HFFc6 (cell line): ENCODE measurements around the gene FARP1. TPM values are rescaled to one million over a fixed set of nuclear protein-coding genes. Genes with fewer than 3 reads are reported as not detected.

Experiments
- DNase-seq: peaks from one replicate; pipeline ENCODE4 v3.0.0-alpha.2; 2018
- H3K27ac Mint-ChIP-seq: 2 replicates; pipeline ENCODE4 v1.8.0; 2020; ENCODE audit warnings: mild to moderate bottlenecking, mixed read lengths
- H3K27me3 Mint-ChIP-seq: 2 replicates; pipeline ENCODE4 v1.8.0; 2021; ENCODE audit warnings: mild to moderate bottlenecking, moderate library complexity, mixed read lengths; ENCODE audit not compliant: insufficient read depth
- H3K36me3 Mint-ChIP-seq: 2 replicates; pipeline ENCODE4 v1.8.0; 2021; ENCODE audit warnings: low read depth, mixed read lengths
- H3K4me1 Mint-ChIP-seq: 2 replicates; pipeline ENCODE4 v1.8.0; 2020; ENCODE audit warnings: low read depth, mixed read lengths
- H3K4me3 Mint-ChIP-seq: 2 replicates; pipeline ENCODE4 v1.8.0; 2020; ENCODE audit warnings: mild to moderate bottlenecking, moderate library complexity, mixed read lengths
- H3K9me3 Mint-ChIP-seq: 2 replicates; pipeline ENCODE4 v1.8.0; 2020; ENCODE audit warnings: mild to moderate bottlenecking, mixed read lengths
- total RNA-seq, 6 experiments: library from RNA; stranded (reverse); fragmentation: NEBNext Ultra II Directional; extraction: Animal tissue kit (Norgen Biotek cat#: 25700); gene quantifications; 2 replicates in 1 of 6; 3 replicates in 5 of 6; pipeline ENCODE4 v1.2.3, GENCODE V29; 2021
- TF ChIP-seq, protein P1 (sequence below): fragments of 200-600 bp; sonication (generic); IDR thresholded peaks from 2 replicates; pipeline ENCODE4 v1.5.0; 2021; ENCODE audit warnings: antibody characterized with exemption, mild to moderate bottlenecking

FARP1 gene
- total RNA-seq, 6 experiments from 2014 or later, result 140 to 181 (median 150) TPM

DNA sequence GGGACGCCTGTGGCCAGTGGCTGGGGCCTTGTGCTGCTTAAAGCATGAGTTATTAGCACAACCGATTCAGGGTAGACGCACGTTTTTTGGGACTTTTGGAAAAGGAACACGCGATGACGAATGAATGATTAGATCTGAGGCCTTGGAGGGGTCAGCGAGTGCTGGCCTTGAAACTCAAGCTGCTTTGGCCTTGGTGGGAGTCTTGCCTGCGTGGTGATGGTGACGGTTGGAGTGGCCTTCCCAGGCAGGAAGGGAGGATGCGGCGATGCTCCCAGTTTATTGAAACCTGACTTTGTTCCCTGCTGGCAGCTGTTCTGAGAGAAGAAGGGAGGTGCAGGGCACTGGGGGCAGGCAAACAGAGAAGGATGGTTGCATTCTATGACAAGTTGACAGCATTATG is 97.2 kb downstream of the FARP1 start:
- H3K4me3 Mint-ChIP-seq, result no peak overlapping the region
- 0 out of 2 replicates have a peak, but pooled peaks cover 2% of the 10 kb centered on the region for H3K27me3 Mint-ChIP-seq
- H3K27ac Mint-ChIP-seq, result no peak overlapping the region
- peaks cover 14% of the 10 kb centered on the region for H3K36me3 Mint-ChIP-seq
- no peak for DNase-seq
- TF ChIP-seq, protein P1, sequence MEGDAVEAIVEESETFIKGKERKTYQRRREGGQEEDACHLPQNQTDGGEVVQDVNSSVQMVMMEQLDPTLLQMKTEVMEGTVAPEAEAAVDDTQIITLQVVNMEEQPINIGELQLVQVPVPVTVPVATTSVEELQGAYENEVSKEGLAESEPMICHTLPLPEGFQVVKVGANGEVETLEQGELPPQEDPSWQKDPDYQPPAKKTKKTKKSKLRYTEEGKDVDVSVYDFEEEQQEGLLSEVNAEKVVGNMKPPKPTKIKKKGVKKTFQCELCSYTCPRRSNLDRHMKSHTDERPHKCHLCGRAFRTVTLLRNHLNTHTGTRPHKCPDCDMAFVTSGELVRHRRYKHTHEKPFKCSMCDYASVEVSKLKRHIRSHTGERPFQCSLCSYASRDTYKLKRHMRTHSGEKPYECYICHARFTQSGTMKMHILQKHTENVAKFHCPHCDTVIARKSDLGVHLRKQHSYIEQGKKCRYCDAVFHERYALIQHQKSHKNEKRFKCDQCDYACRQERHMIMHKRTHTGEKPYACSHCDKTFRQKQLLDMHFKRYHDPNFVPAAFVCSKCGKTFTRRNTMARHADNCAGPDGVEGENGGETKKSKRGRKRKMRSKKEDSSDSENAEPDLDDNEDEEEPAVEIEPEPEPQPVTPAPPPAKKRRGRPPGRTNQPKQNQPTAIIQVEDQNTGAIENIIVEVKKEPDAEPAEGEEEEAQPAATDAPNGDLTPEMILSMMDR, result no peak
- peaks cover 12% of the 10 kb centered on the region for H3K4me1 Mint-ChIP-seq
- H3K9me3 Mint-ChIP-seq, result no peaks in the 10 kb centered on the region

- H3K27ac Mint-ChIP-seq, result no peak overlapping the region
- peaks cover 14% of the 10 kb centered on the region for H3K36me3 Mint-ChIP-seq
- no peaks in the 10 kb centered on the region for H3K9me3 Mint-ChIP-seq
- TF ChIP-seq, protein P1, result no peak
- H3K27me3 Mint-ChIP-seq, result no peaks in the 10 kb centered on the region
- no peak overlapping the region for H3K4me3 Mint-ChIP-seq
- DNase-seq, result no peak
- H3K4me1 Mint-ChIP-seq, result peaks cover 15% of the 10 kb centered on the region; the same call in 1 of the 2 replicates
These were observed 98.1 kb downstream of the FARP1 start for GRCh38 chr13:98240974-98241373.

GRCh38 chr13:98241976-98242375 is 99.1 kb downstream of the FARP1 start:
- Mint-ChIP-seq H3K27me3 (no peaks in the 10 kb centered on the region), H3K9me3 (no peaks in the 10 kb centered on the region), H3K4me3 (no peak overlapping the region), H3K36me3 (peaks cover 18% of the 10 kb centered on the region), H3K4me1 (peaks cover 15% of the 10 kb centered on the region; the same call in 1 of the 2 replicates), H3K27ac (no peak overlapping the region)
- TF ChIP-seq, protein P1, result no peak
- DNase-seq, result no peak

GRCh38 chr13:98242403-98242802 is 99.5 kb downstream of the FARP1 start:
- no peak for DNase-seq
- TF ChIP-seq, protein P1, result no peak
- H3K36me3 Mint-ChIP-seq, result peaks cover 18% of the 10 kb centered on the region
- H3K9me3 Mint-ChIP-seq, result no peaks in the 10 kb centered on the region
- no peak overlapping the region for H3K27ac Mint-ChIP-seq
- H3K27me3 Mint-ChIP-seq, result no peaks in the 10 kb centered on the region
- peaks cover 15% of the 10 kb centered on the region; the same call in 1 of the 2 replicates for H3K4me1 Mint-ChIP-seq
- H3K4me3 Mint-ChIP-seq, result no peak overlapping the region

DNA sequence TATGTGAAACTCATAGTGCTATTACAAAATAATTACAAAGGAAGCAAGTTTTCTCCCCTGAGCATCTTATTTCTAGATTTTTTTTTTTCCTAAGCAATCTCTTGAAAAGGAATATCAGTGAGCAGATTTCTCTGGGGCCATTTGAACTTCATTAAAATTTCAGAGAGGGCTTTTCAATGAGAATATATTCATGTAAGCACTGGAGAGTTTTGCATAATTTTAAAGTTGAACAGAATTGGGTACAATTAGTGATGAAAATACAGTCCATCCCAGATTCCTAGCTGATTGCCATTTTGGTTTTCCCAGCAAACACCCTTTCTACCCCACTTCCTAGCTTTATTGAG is 101.0 kb downstream of the FARP1 start:
- Mint-ChIP-seq H3K9me3 (no peaks in the 10 kb centered on the region), H3K4me1 (peaks cover 15% of the 10 kb centered on the region; the same call in 1 of the 2 replicates)

More for the DNA sequence above, 101.0 kb downstream of the FARP1 start:
- Mint-ChIP-seq H3K27me3 (no peaks in the 10 kb centered on the region), H3K36me3 (peaks cover 18% of the 10 kb centered on the region), H3K27ac (no peak overlapping the region), H3K4me3 (no peak overlapping the region)
- TF ChIP-seq, protein P1, result no peak
- DNase-seq, result no peak
